Ascending aorta (tissue), 2 donors: ENCODE measurements around the gene RGR. TPM values are rescaled to one million over a fixed set of nuclear protein-coding genes. Genes with fewer than 3 reads are reported as not detected.
A peak's percentile ranks its signal among the peaks of the same experiment; 100 is the strongest.

Experiments
- DNase-seq, 2 donors: peaks; one replicate each; pipeline ENCODE4 v3.0.0-alpha.2; 2019; ENCODE audit warnings: low spot score in 2 of 2
- H3K27ac ChIP-seq, 2 donors: fragments of 200-600 bp; sonication (generic); one replicate each; pipeline ENCODE4 v1.5.1; 2016 to 2017; ENCODE audit warnings: mild to moderate bottlenecking in 1 of 2
- H3K27me3 ChIP-seq: fragments of 200-600 bp; sonication (generic); one replicate; pipeline ENCODE4 v1.5.1; 2017
- H3K36me3 ChIP-seq, 2 donors: fragments of 200-600 bp; sonication (generic); one replicate each; pipeline ENCODE4 v1.5.1; 2016
- H3K4me1 ChIP-seq, 2 donors: fragments of 200-600 bp; sonication (generic); one replicate each; pipeline ENCODE4 v1.5.1; 2016 to 2017; ENCODE audit warnings: mild to moderate bottlenecking in 1 of 2
- H3K4me3 ChIP-seq, 2 donors: fragments of 200-600 bp; sonication (generic); one replicate each; pipeline ENCODE4 v1.5.1; 2016 to 2017; ENCODE audit warnings: mild to moderate bottlenecking in 1 of 2
- H3K9me3 ChIP-seq, 2 donors: fragments of 200-600 bp; sonication (generic); one replicate each; pipeline ENCODE4 v1.5.1; 2016
- CTCF ChIP-seq, 3 experiments: fragments of 200-600 bp in 2 of 3; fragments of 450-650 bp in 1 of 3; sonication (generic) in 2 of 3; IDR thresholded peaks; one replicate each; pipeline ENCODE4 v1.5.1; 2016 to 2019; ENCODE audit warnings: antibody characterized with exemption in 3 of 3, mild to moderate bottlenecking in 1 of 3, moderate library complexity in 1 of 3
- intact Hi-C: fragments of 100-400 bp; cut with DNase I; formaldehyde crosslinking; loops from one replicate; pipeline ENCODE4 v1.15.1; 2023
- total RNA-seq: library from RNA; depleted of rRNA; stranded (reverse); fragments of >200 nt; gene quantifications from one replicate; pipeline ENCODE4 v1.1.0, GENCODE V29; 2016

RGR gene
- total RNA-seq, 1 donor from 2014 or later: not detected

GRCh38 chr10:84293171-84293570, 48.3 kb downstream of the RGR start:
- Histone ChIP-seq H3K27ac (no peak overlapping the region), H3K4me1 (peaks cover 0 to 28% of the 10 kb centered on the region in 2 donors), H3K4me3 (no peak overlapping the region), H3K9me3 (no peaks in the 10 kb centered on the region), H3K36me3 (no peaks in the 10 kb centered on the region), H3K27me3 (no peaks in the 10 kb centered on the region)
- DNase-seq: no peak
- no peak for TF ChIP-seq CTCF (IDR thresholded peaks at IDR 0.05)
- intact Hi-C loops: no loop called here

GRCh38 chr10:84293574-84294016, 48.7 kb downstream of the RGR start:
- no peak for TF ChIP-seq CTCF (IDR thresholded peaks at IDR 0.05)

GRCh38 chr10:84294766-84295447, 50.1 kb downstream of the RGR start:
- H3K36me3 ChIP-seq: no peaks in the 10 kb centered on the region
- no peak for DNase-seq
- no peaks in the 10 kb centered on the region for H3K9me3 ChIP-seq
- TF ChIP-seq CTCF (IDR thresholded peaks at IDR 0.05): no peak
- no peak overlapping the region for H3K4me3 ChIP-seq
- intact Hi-C loops: loop anchor here (5.0 kb wide), 1 partner anchor 52 kb away; no protein-coding TSS in a partner anchor
- H3K4me1 ChIP-seq: peaks cover 0 to 28% of the 10 kb centered on the region in 2 donors
- H3K27ac ChIP-seq: peak overlapping the region; percentile 67 to 72
- no peaks in the 10 kb centered on the region for H3K27me3 ChIP-seq

More at GRCh38 chr10:84293574-84294016, 48.7 kb downstream of the RGR start:
- no peak overlapping the region for H3K4me3 ChIP-seq
- no peaks in the 10 kb centered on the region for H3K9me3 ChIP-seq
- H3K27ac ChIP-seq: no peak overlapping the region
- no peak for DNase-seq
- intact Hi-C loops: no loop called here
- H3K27me3 ChIP-seq: no peaks in the 10 kb centered on the region
- H3K4me1 ChIP-seq: peaks cover 0 to 28% of the 10 kb centered on the region in 2 donors
- H3K36me3 ChIP-seq: no peaks in the 10 kb centered on the region

- H3K27ac ChIP-seq: peak overlapping the region; percentile 67 to 72
- H3K4me1 ChIP-seq: peaks cover 0 to 28% of the 10 kb centered on the region in 2 donors
- peak in 1 of 2 donors; percentile 83 for DNase-seq
- no peaks in the 10 kb centered on the region for H3K27me3 ChIP-seq
- H3K36me3 ChIP-seq: no peaks in the 10 kb centered on the region
- no peak overlapping the region for H3K4me3 ChIP-seq
- intact Hi-C loops: loop anchor here (2.0 to 5.0 kb wide), 2 partner anchors 32 to 51 kb away; partner anchors contain the start of gene CCSER2
- no peak for TF ChIP-seq CTCF (IDR thresholded peaks at IDR 0.05)
- no peaks in the 10 kb centered on the region for H3K9me3 ChIP-seq
These were observed 51.5 kb downstream of the RGR start for GRCh38 chr10:84296091-84296981.

DNA sequence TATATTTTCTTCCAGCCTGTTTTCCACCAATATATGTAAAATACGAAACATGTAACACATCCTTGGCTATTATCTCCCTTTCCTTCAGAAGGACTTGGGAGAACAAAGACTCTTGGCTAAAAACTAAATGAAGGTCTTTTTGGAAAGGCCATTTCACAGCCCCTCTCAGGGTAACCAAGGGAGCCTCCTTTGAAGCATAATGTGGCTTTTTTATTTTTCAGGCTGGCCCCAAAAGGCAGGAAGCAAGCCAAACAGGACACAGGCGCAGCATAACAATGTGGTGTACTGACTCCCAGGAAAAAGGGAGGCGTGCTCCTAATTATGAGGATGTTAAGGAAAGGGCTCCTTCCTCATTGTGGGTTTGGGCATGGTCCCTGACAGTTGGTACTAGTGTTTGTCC, 53.2 kb downstream of the RGR start:
- no peak for TF ChIP-seq CTCF (IDR thresholded peaks at IDR 0.05)
- DNase-seq: no peak
- Histone ChIP-seq H3K27ac (no peak overlapping the region), H3K4me1 (peaks cover 0 to 28% of the 10 kb centered on the region in 2 donors), H3K27me3 (no peaks in the 10 kb centered on the region), H3K9me3 (no peaks in the 10 kb centered on the region), H3K36me3 (no peaks in the 10 kb centered on the region), H3K4me3 (no peak overlapping the region)
- intact Hi-C loops: loop anchor here (5.0 kb wide), 1 partner anchor 49 kb away; no protein-coding TSS in a partner anchor
